A204.1 (cell line): ENCODE measurements around the gene AHNAK.
"Not testable (repeated sequence)": the region's sequence is repeated elsewhere in the genome, so short reads cannot be mapped to it uniquely, and the experiment has no call there.

Experiments
- FAIRE-seq: peaks from 2 replicates; lab custom pipeline; 2012; peaks lifted over from hg19 to GRCh38; lab: Jason Lieb, UNC

The AHNAK gene

DNA sequence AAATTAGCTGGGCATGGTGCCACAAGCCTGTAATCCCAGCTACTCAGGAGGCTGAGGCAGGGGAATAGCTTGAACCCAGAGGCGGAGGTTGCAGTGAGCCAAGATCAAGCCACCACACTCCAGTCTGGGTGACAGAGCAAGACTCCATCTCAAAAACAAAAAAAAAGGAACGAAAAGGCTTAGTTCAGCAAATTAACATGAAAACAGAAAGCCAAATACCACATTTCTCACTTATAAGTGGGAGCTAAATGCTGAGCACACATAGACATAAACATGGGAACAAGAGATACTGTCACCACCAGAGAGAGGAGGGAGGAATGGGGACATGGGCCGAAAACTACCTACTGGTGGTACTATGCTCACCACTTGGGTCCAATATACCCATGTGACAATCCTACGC is 89.1 kb downstream of the AHNAK start:
- no peak for FAIRE-seq

- FAIRE-seq, result no peak
These were observed 90.0 kb downstream of the AHNAK start for GRCh38 chr11:62456630-62457029.

GRCh38 chr11:62452839-62453468 is 93.7 kb downstream of the AHNAK start:
- no peak for FAIRE-seq

- FAIRE-seq, result no peak
These were observed 94.3 kb downstream of the AHNAK start for GRCh38 chr11:62452261-62452660.

GRCh38 chr11:62451241-62451621 is 95.4 kb downstream of the AHNAK start:
- FAIRE-seq, result no peak

GRCh38 chr11:62450543-62451240 is 95.9 kb downstream of the AHNAK start:
- no peak for FAIRE-seq

GRCh38 chr11:62449912-62450311 is 96.7 kb downstream of the AHNAK start:
- not testable (repeated sequence) for FAIRE-seq

- FAIRE-seq, result no peak
These were observed 97.2 kb downstream of the AHNAK start for GRCh38 chr11:62449451-62449851.

GRCh38 chr11:62446091-62446490 is 100.5 kb downstream of the AHNAK start:
- no peak for FAIRE-seq

DNA sequence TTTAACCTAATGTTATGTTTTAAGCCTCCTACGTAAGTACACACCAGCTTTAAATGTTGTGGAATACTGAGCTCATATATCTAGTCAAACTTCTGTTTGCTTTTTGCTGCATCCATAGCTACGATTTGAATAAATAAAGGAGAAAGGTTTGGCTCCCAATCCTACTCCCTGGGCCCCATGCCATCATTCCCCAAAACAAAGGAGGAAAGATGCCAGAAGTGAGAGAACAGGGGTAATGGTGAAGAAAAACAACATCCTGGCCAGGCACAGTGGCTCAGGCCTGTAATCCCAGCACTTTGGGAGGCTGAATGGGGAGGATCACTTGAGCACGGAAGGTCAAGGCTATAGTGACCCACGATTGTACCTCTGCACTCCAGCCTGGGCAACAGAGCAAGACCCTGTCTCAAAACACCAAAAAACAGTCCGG is 101.3 kb downstream of the AHNAK start:
- no peak for FAIRE-seq

GRCh38 chr11:62444835-62445234 is 101.8 kb downstream of the AHNAK start:
- FAIRE-seq, result no peak

DNA sequence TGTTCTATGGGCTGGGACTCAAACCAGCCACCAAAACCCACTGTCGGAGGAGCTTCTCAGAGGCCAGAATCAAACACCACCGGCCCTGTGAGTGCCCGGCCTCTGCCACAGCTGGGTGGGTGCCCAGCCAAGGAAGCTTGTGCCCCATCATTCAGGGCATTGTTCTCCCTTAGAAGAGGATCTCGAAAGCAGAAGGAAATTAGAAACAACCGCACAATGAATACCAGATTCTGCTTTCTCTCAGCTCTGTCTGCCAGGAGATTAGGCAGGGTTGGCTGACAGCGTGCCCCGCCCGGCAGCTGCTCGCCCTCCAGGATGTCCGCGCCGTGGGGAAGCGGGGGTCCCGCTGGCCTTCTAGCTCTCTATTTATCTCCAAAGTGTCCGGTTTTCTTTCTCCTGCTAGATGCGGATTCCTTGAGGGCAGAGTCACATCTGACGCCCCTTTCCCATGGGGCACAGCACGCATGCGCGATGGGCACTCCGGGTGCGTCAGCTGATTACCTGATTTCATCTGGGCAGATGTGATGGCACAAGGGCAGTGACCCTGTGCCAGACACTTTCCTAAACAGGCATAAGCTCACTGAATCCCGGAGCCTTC is 102.3 kb downstream of the AHNAK start:
- FAIRE-seq, result no peak

- FAIRE-seq, result no peak
These were observed 103.0 kb downstream of the AHNAK start for GRCh38 chr11:62443390-62444235.

DNA sequence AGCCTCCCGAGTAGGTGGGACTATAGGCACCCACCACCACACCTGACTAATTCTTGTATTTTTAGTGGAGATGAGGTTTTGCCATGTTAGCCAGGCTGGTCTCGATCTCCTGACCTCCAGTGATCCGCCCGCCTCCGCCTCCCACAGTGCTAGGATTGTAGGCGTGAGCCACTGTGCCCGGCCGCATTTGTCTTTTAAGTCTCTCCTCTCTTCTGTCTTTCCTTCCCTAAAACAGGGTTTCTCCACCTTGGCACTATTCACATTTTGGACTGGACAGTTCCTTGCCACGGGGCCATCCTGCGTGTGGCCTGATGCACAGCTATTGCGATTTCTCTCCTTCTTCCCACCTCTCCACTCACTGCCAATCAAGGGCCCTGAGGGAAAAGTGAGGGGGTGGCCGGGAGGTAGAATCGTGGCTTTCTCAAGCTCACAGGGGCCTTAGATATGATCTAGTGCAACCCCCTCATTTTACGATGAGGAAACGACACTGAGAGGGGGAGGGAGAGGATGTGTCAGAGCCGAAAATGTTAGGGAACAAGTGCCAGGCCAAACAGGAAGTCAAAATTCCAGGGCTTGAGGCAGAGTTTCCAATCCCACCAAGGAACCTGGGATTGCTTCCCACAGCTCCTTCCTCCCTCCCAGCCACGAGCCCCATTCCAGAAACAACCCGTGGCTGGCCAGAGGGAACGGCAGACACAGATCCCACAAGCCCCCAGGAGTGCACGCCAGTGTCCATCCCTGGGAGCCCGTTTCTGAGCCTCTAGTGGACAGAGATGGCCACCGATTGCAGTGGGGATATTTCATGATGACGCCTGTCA is 106.6 kb downstream of the AHNAK start:
- no peak for FAIRE-seq

DNA sequence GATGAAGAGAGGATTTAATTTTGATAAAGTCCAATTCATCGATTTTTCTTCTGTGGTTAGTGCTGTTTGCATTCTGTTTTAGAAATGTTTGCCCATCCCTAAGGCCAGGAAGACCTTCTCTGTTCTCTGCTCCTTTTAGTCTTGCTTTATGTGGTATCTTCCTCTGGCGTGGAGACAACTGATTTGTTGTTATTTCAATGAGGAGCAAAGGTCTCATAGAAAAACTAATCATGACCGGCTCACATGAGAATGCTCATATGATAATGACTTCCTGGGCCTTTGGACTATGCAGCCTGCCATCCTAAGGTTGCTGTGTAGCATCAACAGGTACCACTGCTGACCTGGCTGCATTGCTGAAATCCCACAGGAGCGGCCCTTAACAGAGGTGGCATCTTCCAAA is 108.0 kb downstream of the AHNAK start:
- no peak for FAIRE-seq

- FAIRE-seq, result no peak
These were observed 109.0 kb downstream of the AHNAK start for GRCh38 chr11:62437616-62438015.

DNA sequence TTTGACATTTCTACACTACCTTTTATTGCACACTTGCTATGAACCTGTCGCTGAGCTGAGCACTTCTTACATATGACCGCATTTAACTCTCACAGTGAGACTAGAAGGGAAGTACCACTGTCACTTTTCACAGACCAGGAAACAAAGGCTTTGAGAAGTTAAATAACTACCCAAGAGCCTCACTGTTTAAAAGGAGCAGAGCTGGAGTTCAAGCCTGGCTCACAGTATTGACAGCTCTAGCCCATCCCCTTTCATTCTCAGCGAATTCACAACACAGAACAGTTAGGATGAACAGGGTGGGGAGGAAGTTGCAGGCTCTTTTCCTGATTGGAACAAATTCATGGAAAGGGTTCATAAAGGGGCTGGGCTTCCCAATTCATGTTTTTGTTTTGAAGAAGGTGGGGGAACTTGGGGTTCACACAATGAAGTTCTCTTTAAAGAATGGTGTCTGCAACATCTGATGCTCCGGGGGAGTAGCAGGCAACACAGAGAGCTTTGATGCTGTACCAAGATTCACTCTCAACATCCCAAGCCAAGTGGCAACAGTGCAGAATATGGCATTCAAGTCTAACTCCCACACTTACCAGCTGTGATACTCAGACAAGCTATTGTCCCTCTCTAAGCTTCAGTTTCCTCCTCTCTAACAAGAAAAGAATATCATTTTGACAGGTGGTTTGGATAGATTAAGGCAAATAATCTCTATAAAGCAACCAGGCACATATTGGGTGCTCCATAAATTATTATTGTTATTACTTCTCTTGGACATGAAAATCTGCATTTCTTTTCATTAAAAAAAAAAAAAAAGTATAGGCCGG is 110.6 kb downstream of the AHNAK start:
- FAIRE-seq, result no peak

DNA sequence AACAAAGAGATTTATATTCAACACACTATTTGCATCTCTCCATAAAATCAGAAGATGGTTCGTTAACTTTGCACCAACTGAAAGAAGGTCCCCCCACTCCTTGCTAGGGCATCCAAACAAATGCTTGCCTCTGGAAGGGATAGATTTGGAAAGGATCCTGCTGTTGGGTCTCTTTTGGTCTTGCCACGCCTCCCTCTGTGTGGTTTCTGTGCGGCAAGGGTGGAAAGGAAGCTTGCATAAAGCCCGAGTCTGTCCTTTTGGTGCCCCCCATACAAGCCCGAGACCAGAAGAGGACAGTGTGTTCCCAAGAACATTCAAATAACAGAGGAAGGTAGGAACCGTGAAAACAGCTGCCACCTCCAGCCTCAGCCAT is 112.7 kb downstream of the AHNAK start:
- no peak for FAIRE-seq

DNA sequence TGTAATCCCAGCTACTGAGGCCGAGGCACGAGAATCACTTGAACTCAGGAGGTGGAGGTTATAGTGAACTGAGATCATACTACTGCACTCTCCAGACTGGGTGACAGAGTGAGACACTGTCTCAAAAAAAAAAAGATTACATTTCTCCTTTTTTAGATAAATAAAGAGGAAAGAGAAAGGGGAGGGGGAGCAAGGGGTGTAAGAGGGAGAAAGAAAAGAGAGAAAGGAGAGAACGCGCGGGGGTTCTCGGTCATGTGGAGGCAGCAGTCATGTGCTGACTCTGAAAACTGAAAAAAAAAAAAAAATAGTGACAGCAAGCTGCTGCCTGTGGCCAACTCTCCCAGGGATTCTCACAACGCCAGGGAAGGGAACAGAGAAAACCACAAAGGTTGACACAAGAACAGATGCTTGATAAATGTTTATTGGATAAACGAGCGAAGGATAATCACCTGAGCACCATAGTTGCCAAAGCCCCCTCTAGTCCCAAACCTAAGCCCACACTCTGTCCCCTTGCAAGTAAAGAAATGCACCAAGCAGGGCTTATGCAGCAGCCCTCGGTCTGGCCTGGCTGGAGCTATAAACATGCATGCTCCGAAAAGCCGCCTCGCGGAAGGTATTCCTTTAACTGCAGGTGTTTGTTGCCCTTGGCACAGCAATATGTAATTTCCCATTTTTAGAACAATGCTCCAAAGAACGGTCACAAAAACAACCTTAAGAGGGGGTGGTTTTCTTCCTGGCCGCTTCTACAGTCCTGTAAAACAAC is 113.3 kb downstream of the AHNAK start:
- FAIRE-seq, result no peak

DNA sequence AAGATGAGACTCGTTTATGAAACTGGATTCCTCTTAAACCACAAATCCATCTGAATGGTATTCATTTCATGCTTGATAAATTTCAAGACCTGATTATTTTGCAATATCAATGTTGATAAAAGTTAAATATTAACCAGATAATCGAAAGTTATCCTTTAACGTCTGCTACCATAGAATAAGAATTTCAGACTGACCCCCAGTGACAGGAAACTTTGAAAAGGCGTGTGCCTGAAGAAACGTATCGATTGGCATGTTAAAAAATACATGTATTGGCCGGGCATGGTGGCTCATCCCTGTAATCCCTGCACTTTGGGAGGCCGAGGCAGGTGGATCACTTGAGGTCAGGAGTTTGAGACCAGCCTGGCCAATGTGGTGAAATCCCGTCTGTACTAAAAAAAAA is 113.9 kb downstream of the AHNAK start:
- no peak for FAIRE-seq
